Measurements from ENCODE around the gene HCN2.

Gene HCN2

GRCh38 chr19:658916-659839 lies 69.5 kb downstream of the HCN2 start:
- no peak for DNase-seq

DNA sequence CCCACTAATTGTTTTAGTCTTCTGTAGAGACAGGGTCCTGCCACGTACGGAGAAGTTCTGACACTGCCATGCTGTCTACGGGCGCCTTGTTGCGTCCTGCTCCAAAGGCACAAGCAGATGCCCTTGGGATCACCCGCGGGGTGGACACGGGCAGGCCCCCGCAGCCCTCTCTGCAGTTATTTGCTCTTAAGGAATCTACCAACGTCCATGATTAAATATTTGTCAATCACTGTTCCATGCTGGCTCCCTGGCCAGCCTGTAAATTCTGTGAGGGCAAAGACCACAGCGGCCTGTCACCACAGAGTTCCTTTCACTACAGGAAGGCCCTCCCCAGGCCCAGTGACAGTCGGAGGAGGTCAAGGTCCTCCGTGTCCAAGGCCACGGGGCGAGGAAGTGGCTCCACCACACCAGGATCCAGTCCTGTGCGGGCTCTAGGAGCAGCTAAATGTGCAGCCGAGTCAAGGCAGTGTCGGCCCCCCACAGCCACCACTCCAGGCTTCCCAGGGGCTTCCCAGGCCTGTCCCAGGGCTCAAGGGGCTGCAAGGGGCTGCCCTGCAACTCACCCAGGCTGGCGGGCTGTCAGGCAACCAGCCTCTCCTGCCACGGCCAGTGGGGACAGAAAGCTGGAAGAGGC lies 71.2 kb downstream of the HCN2 start:
- DNase-seq, result no peak

- no peak for DNase-seq
Observed at GRCh38 chr19:661427-662196, 71.9 kb downstream of the HCN2 start.

- DNase-seq, result peak in 1 of 2 experiments; percentile 15
Observed at GRCh38 chr19:662207-662961, 72.7 kb downstream of the HCN2 start.

- DNase-seq, result peak; percentile 73 to 86
Observed at GRCh38 chr19:662962-663681, 73.4 kb downstream of the HCN2 start, which contains the start of gene RNF126. TSS of gene RNF126 (minus strand) at chr19:663214. CDS start at chr19:663121, 93 bp downstream.

DNA sequence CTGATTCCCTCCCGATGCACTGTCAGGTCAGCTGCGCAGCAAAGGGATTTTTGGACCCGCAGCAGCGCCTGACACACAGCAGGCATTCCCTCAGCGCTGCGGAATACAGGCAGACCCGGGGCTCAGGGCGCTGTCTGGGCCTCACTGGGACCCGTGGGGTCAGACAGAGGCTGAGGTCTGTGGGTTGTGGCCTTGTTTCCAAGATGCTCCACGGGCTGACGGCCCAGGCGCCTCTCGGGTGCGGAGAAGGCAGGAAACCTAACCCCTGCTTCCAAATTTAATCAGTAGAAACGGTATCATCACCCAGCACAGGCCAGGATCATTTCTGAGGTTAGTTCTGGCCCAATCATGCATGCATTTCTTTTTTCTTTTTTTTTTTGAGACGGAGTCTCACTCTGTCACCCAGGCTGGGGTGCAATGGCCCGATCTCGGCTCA lies 74.0 kb downstream of the HCN2 start:
- no peak for DNase-seq

- peak in 1 of 2 experiments; percentile 56 for DNase-seq
Observed at GRCh38 chr19:664913-665443, 75.3 kb downstream of the HCN2 start.
